K562 (cell line): Measurements from ENCODE around the gene FILIP1.

Source experiments
- CSDE1 ChIP-seq, 2 experiments: fragments of 450-650 bp; IDR thresholded peaks; 2 replicates each; pipeline ENCODE4 v1.6.1; 2016; ENCODE audit warnings: mild to moderate bottlenecking in 1 of 2
- CTCF ChIP-seq, 3 experiments: IDR thresholded peaks in 2 of 3; conservative IDR thresholded peaks in 1 of 3; 2 replicates each; pipeline ENCODE4 v1.5.1; 2011 to 2012; ENCODE audit warnings: low read length in 3 of 3, mild to moderate bottlenecking in 3 of 3, control low read depth in 2 of 3, improper control_type of control experiment in 1 of 3, inconsistent platforms in 1 of 3, low read depth in 1 of 3, mixed read lengths in 1 of 3, moderate library complexity in 1 of 3; ENCODE audit not compliant: insufficient read depth in 2 of 3
- HIVEP1 ChIP-seq: fragments of 250-450 bp; sonication (Bioruptor Pico); IDR thresholded peaks from 2 replicates; pipeline ENCODE4 v1.4.0; 2020; ENCODE audit warnings: mild to moderate bottlenecking
- YBX1 ChIP-seq: fragments of 450-650 bp; IDR thresholded peaks from 2 replicates; pipeline ENCODE4 v1.7.1; 2016; ENCODE audit warnings: mild to moderate bottlenecking

- TF ChIP-seq CSDE1 (IDR thresholded peaks at IDR 0.05) (no peak), CTCF (IDR thresholded peaks at IDR 0.05 in 2 of 3, conservative IDR thresholded peaks at IDR 0.05 in 1 of 3; ENCODE audit: insufficient read depth in 2 of 3, low read depth in 1 of 3, low read length in 3 of 3) (no peak), YBX1 (no peak), HIVEP1 (CRISPR knock-in tag) (no peak)
Measured at GRCh38 chr6:75498862-75499261, 5.3 kb upstream of the FILIP1 start.
